ENCODE measurements around the gene MYOM3.

MYOM3 gene

GRCh38 chr1:24062221-24062620 is 49.7 kb downstream of the MYOM3 start:
- DNase-seq (ENCODE audit: insufficient read length, low spot score) (no peak), FAIRE-seq (no peak)
- TF ChIP-seq CTCF (IDR thresholded peaks at IDR 0.05; ENCODE audit: insufficient read depth, missing control alignments): no peak

- no peak for FAIRE-seq
- TF ChIP-seq CTCF (IDR thresholded peaks at IDR 0.05; ENCODE audit: insufficient read depth, missing control alignments): no peak
- DNase-seq (ENCODE audit: insufficient read length, low spot score): no peak
Observed at GRCh38 chr1:24060482-24060881, 51.5 kb downstream of the MYOM3 start.

DNA sequence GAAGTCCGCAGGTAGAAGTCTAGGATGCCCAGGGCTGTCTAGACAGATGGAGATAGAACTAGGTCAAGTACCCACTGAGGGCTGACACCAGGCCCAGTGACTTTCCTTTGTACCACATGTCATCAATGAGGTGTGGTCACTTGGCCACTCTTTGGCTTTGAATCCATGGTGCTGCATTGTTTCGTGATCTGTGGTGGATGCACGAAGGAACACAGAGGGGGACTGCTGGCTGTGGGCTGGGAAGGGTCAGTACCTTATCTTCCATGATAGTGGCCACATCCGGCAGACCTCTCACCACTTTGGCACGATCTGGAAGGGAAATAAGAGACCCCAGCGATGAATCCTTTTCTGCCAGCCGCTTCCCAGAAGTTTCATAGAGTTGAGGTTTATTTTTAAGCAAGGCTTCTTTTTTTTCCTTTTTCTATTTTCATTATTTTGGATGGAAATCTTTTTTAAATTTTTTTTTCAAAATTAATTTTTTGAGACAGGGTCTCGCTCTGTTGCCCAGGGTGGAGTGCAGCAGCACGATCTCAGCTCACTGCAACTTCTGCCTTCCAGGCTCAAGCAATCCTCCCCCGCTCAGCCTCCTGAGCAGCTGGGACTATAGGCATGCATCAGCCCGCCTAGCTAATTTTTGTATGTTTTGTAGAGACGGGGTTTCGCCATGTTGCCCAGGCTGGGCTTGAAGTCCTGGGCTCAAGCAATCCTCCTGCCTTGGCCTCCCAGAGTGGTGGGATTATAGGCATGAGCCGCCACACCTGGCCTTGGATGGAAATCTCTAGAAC is 53.1 kb downstream of the MYOM3 start:
- DNase-seq (ENCODE audit: insufficient read length, low spot score) (no peak), FAIRE-seq (no peak)
- TF ChIP-seq CTCF (IDR thresholded peaks at IDR 0.05; ENCODE audit: insufficient read depth, missing control alignments): no peak

DNA sequence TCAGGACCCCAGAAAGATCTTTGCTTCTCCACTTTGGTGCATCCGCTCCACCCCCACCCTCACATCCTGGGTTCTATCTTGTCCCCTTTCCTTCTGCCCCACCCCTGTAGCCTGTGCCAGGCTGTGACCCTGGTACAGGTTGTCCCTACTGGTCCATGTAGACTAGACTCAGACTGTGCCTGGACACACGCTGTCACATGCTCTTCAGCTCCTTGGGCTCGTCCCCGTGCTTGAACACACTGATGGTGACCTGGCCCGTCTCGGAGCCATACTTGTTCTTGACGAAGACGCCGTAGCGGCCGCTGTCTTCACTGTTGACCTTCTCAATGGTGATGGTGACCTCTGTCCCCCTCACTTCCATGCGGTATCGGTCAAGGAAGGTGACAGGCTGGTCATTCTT is 54.8 kb downstream of the MYOM3 start:
- no peak for FAIRE-seq
- no peak for DNase-seq (ENCODE audit: insufficient read length, low spot score)
- TF ChIP-seq CTCF (IDR thresholded peaks at IDR 0.05; ENCODE audit: insufficient read depth, missing control alignments): no peak

DNA sequence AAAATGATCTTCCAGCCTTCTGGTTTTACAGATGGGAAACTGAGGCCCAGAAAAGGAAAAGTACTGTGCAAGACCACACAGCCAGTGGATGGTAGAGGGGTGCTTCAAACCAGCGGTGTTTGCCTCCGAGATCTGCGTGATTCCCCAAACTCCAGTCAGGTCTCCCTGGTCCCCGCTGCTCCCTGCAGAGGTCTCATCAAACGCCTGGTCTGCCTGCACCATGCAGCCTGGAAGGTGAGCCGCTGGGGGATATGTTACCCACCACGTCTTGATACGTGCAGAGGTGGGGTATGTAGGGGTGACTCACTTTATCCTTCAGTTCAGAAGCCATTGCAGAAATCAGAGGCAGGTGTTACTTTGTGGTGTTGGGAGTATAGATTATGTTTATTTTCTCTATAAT is 56.3 kb downstream of the MYOM3 start:
- no peak for TF ChIP-seq CTCF (IDR thresholded peaks at IDR 0.05; ENCODE audit: insufficient read depth, missing control alignments)
- FAIRE-seq: no peak
- no peak for DNase-seq (ENCODE audit: insufficient read length, low spot score)

DNA sequence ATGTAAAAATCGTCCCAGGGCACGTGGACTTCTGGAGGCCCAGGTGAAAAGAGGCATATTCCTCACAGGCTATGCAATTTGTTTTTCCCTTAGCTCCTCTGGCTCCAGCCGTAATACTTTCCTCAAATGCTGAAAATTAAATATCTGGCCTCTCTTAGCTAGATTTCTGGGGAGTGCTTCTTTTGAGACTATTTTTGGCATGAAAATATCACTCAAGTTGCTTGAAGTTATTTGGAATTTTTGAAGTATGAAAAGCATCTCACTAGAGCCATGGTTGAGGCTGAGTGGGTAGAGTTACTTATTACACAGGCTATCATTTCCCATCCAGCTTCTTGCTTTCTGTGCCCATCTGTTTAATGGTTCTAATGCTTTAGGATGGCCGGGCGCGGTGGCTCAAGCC is 59.7 kb downstream of the MYOM3 start:
- DNase-seq (ENCODE audit: insufficient read length, low spot score) (no peak), FAIRE-seq (no peak)
- TF ChIP-seq CTCF (IDR thresholded peaks at IDR 0.05; ENCODE audit: insufficient read depth, missing control alignments): no peak

DNA sequence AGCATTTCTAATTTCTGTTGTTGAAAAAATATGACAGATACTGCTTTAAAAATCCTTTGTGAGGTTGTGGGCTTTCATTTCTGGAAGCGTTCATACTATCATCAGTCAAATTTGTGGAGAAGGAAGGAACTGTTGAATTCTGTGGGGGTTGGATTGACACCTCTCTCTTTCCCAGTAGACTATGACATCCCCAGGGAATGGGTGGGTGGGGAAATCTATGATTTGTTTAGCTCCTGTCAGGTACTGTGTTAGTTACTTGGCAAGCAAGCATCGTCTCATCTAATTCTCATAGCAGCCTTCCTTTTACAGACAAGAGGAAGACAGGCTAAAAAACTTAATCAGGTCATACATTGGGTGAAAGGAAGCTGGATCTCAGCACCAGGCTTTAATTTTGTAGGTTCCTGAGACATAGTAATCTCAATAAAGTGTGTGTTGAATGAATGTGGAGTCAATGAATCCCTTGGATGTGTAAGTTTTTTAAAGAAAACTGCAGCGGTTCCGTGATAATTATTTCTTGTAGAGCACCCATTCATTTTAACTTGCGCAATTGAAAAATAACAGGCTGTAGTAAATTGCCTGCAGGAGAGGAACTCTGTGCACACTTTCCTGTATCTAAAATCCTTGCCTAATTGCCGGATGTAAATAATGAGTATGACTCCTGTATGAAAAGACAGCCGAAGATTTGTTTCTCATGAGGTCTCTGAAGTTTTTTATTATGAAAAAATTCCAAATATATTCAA is 60.6 kb downstream of the MYOM3 start:
- FAIRE-seq: no peak
- DNase-seq (ENCODE audit: insufficient read length, low spot score): no peak
- TF ChIP-seq CTCF (IDR thresholded peaks at IDR 0.05; ENCODE audit: insufficient read depth, missing control alignments): no peak
